GM21528 (cell line): ENCODE measurements around the gene ZNF335.

Experiments
- ATAC-seq: cut with Tn5 transposase; IDR thresholded peaks from one replicate; pipeline ENCODE4 v1.9.1; 2021; ENCODE audit warnings: mild to moderate bottlenecking, moderate library complexity; ENCODE audit not compliant: unreplicated experiment, low FRiP score

The ZNF335 gene

GRCh38 chr20:45975686-45976085 lies 3.7 kb upstream of the ZNF335 start:
- ATAC-seq, result no peak

- no peak for ATAC-seq
These were observed 3.0 kb upstream of the ZNF335 start for GRCh38 chr20:45974896-45975565.

GRCh38 chr20:45972500-45973183 lies 639 bp upstream of the ZNF335 start:
- no peak for ATAC-seq

- peak; percentile 25 for ATAC-seq
These were observed 653 bp downstream of the ZNF335 start for GRCh38 chr20:45971425-45971674.

- ATAC-seq, result peak; percentile 5
These were observed 1.2 kb downstream of the ZNF335 start for GRCh38 chr20:45970646-45971424.

GRCh38 chr20:45969712-45970634 lies 2.0 kb downstream of the ZNF335 start:
- ATAC-seq, result no peak

GRCh38 chr20:45968801-45969711 lies 2.9 kb downstream of the ZNF335 start:
- no peak for ATAC-seq

GRCh38 chr20:45968081-45968671 lies 3.8 kb downstream of the ZNF335 start:
- no peak for ATAC-seq

- ATAC-seq, result no peak
These were observed 4.4 kb downstream of the ZNF335 start for GRCh38 chr20:45967551-45968080.

- no peak for ATAC-seq
These were observed 6.6 kb downstream of the ZNF335 start for GRCh38 chr20:45965169-45966002.

GRCh38 chr20:45964006-45964400 lies 8.0 kb downstream of the ZNF335 start:
- ATAC-seq, result no peak

- ATAC-seq, result no peak
These were observed 8.7 kb downstream of the ZNF335 start for GRCh38 chr20:45963059-45964005.

GRCh38 chr20:45962031-45962755 lies 9.8 kb downstream of the ZNF335 start:
- no peak for ATAC-seq

GRCh38 chr20:45959956-45960630 lies 11.9 kb downstream of the ZNF335 start:
- no peak for ATAC-seq

- ATAC-seq, result no peak
These were observed 12.9 kb downstream of the ZNF335 start for GRCh38 chr20:45959126-45959525.

- ATAC-seq, result no peak
These were observed 13.4 kb downstream of the ZNF335 start for GRCh38 chr20:45958593-45958992.
